Measurements from ENCODE around the gene BTBD7.

The BTBD7 gene

DNA sequence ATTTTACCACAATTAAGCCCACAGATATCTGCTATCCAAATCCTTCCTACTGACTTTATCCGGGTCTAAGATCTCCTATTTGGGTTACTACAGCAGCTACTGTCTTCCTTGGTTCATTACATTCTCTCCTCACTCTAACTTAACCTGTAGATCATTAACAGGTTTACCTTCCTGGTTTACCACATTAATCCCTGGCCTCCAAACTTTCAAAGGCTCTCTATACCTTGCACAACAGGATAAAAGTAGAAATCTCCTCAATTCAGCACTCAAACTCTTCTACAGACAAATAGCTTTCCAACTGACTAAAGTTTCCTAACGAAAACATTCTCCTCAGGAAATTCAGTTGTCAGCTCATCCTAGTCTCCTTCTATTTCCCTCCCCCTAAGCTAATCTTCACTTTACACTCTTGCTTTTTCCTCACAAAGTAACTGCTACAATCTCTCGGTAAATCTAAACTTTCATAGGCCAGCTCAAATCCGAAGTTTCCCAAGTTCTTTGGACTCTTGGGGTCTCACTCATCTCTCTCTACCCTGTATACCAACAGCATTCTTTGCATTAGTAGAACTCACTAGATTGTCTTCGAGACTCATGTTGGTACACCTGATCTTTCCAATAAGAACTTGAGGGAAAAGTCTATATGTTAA, 2.7 kb downstream of the BTBD7 start:
- no peak for FAIRE-seq

- no peak for FAIRE-seq
Measured at GRCh38 chr14:93328546-93328945, 4.3 kb downstream of the BTBD7 start.

DNA sequence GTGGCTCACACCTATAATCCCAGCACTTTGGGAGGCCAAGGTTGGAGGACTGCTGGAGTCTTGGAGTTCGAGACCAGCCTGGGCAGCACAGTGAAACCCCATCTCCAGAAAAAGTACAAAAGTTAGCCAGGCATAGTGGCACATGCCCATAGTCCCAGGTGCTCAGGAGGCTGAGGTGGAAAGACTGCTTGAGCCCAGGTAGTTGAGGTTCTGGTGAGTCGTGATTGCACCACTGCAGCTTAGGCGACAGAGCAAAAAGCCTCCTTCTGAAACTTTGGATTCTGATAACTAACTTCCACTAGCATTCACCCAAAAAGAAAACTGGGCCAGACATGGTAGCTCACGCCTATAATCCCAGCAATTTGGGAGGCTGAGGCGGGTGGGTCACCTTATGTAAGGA, 6.6 kb downstream of the BTBD7 start:
- no peak for FAIRE-seq

DNA sequence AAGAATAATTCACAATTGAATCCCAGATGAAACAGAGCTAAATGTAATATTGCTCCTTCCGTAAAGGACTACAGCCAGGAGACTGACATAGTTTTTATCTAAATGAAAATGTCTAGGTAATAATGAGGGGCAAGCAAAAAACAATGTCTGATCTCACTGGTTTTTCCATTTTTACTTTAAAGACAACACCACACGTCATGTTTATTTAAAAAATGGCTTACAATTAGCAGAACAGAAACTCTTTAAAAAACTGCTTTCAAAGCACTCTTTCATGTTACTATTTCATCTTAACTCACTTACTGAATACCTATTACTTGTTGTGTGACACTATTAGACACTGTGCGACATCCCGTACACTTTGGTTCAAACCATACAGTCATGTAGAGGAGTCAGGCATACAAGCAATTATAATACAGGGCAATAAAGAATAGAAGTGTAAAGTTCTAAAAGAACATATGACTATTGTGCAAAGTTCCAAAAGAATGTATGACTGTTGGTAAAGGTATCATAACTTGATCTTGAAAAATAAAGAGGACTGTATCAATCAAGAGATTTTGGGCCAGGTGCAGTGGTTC, 9.1 kb downstream of the BTBD7 start:
- FAIRE-seq = no peak

DNA sequence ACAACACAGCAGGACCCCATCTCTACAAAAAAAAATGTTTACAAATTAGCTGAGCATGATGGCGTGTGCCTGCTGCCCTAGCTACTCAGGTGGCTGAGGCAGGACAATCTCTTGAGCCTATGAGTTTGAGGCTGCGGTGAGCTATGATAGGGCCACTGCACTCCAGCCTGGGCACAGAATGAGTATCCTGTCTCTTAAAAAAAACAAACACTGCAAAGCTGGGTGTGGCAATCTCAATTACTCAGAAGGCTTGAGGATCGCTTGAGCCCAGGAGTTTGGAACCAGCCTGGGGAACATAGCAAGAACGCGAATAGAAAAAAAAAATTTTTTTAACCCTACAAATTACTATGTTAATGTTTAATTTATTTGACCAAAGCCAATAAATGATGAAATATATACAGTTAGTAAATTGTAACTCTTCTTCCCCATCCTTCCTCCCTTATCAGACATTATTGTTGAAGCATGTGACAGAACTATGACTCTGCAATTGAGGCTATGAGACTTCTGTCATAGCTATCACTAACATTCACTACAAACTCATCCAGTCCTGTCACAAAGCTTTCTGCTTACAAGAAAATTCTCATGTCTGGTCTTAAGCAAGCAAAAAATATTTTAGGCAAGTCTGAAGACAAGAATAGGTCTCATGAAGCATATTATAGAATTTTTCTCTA, 9.8 kb downstream of the BTBD7 start:
- no peak for FAIRE-seq

DNA sequence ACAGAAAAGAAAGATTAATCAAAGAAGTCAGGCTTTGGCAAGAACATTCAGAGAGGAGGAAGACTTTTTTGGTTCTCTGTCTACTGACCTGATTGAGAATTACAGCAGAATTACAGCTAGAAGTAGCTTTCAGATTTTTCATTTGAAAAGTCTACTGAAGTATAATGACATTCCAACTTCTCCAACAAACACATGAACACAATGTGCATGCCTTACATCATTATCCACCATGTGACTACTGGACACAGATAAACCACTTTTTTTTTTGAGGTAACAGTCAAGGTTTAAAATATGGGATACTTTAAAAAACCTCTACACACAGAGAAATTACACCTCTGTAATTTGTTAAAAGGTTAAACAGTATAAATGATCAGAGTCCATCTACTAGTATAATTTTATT, 12.3 kb downstream of the BTBD7 start:
- no peak for FAIRE-seq

DNA sequence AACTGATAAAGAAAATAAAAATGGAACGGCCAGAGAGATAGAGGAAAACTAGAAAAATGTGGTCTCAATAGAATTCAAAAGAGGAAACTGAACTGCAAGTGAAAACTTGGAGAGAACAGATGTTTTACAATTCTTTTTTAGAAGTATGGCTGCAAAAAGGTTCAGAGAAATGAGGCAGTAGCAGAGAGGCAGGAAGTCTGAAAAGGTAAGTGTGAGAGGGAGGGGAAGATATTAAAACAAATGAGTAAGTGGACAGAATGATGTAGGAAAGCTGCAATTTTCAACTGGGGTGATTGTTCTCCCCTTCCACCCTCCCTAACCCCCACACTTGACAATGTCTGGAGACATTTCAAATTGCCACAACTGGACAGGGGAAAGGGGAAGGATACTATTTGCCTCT, 12.9 kb downstream of the BTBD7 start:
- no peak for FAIRE-seq

- no peak for FAIRE-seq
Measured at GRCh38 chr14:93319494-93319893, 13.3 kb downstream of the BTBD7 start.

GRCh38 chr14:93318927-93319326, 13.9 kb downstream of the BTBD7 start:
- no peak for FAIRE-seq

GRCh38 chr14:93317875-93318807, 14.7 kb downstream of the BTBD7 start:
- no peak for FAIRE-seq

GRCh38 chr14:93317210-93317874, 15.5 kb downstream of the BTBD7 start:
- no peak for FAIRE-seq

DNA sequence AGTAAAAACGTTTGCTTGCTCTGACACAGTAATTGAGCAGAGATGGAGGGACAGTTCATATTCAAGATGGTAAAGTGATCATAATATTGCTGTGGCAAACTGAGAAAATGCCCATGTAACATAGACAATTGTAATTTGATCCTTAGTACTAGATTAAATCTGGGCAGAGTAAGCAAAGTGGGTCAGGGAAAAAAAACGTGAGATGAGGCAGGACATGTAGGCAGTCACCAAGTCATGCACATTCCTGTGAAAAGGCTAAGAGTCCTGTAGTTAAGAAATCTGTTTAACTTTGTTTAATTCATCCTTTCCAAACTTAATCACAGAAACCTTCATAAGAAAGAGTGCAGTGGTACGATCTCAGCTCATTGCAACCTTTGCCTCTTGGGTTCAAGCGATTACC, 16.1 kb downstream of the BTBD7 start:
- FAIRE-seq = no peak

- no peak for FAIRE-seq
Measured at GRCh38 chr14:93315575-93315974, 17.3 kb downstream of the BTBD7 start.

DNA sequence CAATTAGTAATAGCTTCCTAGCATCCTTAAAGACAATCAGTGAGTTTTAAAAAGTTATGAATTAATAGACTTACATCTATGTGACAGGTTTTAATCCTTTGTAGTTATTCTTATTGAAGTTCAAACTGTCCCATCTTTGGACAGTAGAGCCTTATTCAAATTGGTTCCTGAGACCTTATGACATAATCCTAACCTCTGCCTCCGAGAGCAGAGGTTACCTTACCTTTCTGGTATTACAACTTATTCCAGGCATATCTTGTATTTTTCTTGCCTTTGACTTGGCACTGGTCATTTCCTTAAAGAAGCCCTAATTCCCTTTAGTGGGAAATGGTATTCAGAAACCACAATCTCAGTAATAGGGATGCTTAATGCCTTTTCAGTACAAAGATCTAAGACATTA, 21.8 kb downstream of the BTBD7 start:
- no peak for FAIRE-seq

DNA sequence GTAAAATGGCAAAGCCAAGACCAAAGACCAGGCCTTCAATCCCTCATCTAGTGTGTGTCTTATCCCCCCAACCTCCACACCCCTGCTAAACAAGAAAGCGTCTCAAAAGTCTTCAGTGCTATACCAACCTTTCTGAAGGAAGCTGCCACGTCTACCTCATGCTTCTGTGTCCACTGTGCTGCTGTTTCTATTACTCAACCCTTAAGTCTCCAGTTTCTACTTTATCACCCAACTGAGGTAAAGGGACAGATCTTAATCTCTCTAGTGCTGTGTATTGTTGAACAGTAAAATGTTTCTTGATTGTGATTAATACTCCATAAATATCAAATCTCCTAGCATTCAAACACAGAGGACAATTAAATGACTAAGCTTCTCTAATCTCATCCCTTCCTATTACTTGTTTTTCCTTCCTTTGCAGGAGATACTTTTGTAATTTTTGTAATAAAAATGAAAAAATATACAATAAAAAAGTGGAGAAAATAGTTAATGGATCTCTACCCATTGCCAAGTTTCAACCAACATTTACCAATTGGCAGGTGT, 23.3 kb downstream of the BTBD7 start:
- FAIRE-seq = no peak

DNA sequence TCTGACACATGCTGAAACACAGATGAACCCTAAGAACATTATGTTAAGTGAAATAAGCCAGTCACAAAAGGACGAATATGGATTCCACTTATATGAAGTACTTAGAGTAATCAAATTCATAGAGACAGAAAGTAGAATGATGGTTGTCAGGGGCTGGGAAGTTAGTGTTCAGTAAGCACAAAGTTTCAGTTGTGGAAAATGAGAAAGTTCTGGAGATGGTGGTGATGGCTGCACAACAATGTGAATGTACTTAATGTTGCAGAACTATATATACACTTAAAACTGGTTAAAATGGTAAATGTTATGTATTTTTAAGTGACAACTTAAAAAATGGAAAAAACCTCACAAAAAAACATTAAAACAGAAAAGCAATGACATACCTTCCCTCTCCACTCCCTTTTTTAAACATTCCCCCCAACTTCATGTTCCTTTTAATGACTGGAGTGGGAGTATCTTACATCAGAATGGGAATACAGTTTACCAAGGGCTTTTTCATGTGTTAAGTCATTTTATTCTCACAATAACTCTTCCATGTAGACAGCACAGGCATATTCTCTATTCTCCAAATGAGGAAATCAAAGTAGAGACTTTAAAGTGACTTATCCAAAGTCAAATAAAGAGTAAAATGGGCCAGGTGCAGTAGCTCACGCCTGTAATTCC, 24.0 kb downstream of the BTBD7 start:
- FAIRE-seq = no peak

DNA sequence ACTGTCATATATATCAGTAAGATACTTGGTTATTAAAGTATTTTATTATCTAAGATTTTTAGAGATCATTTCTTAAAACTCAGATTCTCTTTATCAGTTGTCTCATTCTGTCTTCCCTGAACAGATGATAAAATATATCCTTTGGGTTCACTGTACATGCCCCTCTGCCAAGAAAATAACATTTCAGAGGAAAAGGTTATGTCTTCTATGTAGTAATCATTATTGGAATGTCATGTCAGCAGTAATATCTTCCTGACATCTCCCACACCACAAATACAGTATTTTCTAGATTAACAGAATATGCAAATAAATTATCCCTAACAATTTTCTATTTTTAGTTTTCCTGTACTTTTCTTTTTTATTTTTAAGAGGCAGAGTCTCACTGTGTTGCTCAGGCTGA, 26.0 kb downstream of the BTBD7 start:
- no peak for FAIRE-seq

DNA sequence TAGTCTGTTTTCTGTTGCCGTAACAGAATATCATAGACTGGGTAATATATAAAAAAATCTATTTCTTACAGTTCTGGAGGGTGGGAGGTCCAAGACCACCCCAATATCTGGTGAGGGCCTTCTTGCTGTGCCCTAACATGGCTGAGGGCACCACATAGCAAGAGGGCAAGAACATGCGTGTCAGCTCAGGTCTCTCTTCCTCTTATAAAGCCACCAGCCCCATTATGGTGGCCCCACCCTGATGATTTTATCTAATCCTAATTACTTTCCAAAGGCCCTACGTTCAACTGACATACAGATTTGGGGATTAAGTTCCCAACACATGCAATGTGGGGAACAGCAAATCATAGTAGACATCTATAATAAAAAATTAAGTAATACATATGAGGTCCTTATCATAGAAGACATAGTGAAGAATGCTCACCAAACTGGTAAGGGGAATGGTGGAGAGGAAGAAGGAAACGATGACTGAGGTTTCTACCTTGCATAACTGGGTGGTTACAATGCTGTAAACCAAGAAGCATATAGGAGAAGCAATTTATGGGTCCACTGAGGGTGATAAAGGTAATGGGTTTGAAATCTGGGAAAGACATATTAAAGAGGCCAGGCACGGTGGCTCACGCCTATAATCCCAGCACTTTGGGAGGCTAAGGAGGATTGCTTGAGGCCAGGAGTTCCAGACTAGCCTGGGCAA, 27.0 kb downstream of the BTBD7 start:
- no peak for FAIRE-seq

DNA sequence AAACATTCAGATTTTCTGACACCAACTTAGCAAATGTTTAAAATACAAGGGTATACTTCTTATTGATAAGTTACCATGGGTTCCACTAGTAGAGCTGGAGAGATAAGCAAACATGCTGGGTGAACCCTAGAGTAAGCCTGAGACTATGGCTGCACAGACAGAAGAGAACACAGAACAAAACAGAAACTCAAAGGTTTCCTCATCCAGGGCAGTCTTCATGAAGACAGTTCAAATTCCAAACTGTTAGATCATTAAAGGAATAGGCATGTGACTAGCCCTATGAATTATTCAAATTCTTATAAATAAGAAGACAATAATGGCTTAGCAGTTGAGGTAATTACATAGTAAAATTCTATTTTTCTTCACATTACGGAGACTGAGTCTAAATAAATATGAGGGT, 28.1 kb downstream of the BTBD7 start:
- FAIRE-seq = no peak

DNA sequence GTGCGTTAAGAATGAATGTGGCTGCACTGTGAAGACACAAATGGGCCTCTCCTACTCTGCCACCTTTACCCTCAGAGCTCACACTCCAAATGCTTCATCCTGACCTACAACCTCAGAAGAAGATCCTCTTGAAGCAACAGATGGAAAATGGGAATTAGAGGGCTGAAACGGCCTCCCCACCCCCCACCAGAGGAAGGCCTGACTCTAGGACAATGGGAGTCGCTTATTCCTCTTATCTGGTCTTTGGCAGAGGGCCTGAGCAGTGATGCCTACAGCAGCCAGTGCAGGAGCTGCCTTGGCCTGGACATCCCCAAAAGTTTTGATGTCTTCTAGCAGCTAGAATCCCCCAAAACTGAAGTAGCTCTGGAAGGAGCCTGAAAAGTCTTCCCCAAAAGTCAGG, 29.2 kb downstream of the BTBD7 start:
- no peak for FAIRE-seq
